Activated effector memory CD4-positive, alpha-beta T cell treated with anti-CD3 and anti-CD28 coated beads, Interleukin-2, amount 50 U/mL, for 16 hours (primary cell): Measurements from ENCODE around the gene ASB4.
"Not testable (repeated sequence)": the region's sequence is repeated elsewhere in the genome, so short reads cannot be mapped to it uniquely, and the experiment has no call there.

Source experiments
- DNase-seq: peaks from one replicate; pipeline ENCODE4 v3.0.0-alpha.2; 2020

The ASB4 gene

GRCh38 chr7:95479992-95480624, 5.6 kb upstream of the ASB4 start:
- no peak for DNase-seq

GRCh38 chr7:95481271-95482165, 4.2 kb upstream of the ASB4 start:
- no peak for DNase-seq

- DNase-seq: no peak
Observed at GRCh38 chr7:95482424-95482823, 3.3 kb upstream of the ASB4 start.

- DNase-seq: no peak
Observed at GRCh38 chr7:95490231-95490762, 4.6 kb downstream of the ASB4 start.

GRCh38 chr7:95491201-95491600, 5.5 kb downstream of the ASB4 start:
- DNase-seq: no peak

GRCh38 chr7:95491634-95492314, 6.0 kb downstream of the ASB4 start:
- DNase-seq: no peak

GRCh38 chr7:95493247-95493646, 7.5 kb downstream of the ASB4 start:
- DNase-seq: no peak

GRCh38 chr7:95493844-95494243, 8.1 kb downstream of the ASB4 start:
- no peak for DNase-seq

GRCh38 chr7:95501261-95501832, 15.6 kb downstream of the ASB4 start:
- DNase-seq: no peak

- DNase-seq: no peak
Observed at GRCh38 chr7:95502403-95502802, 16.7 kb downstream of the ASB4 start.

- no peak for DNase-seq
Observed at GRCh38 chr7:95503271-95504131, 17.8 kb downstream of the ASB4 start.

GRCh38 chr7:95504132-95504588, 18.4 kb downstream of the ASB4 start:
- DNase-seq: not testable (repeated sequence)

GRCh38 chr7:95508780-95509179, 23.0 kb downstream of the ASB4 start:
- DNase-seq: no peak

- DNase-seq: no peak
Observed at GRCh38 chr7:95509199-95509598, 23.5 kb downstream of the ASB4 start.

GRCh38 chr7:95511716-95512260, 26.0 kb downstream of the ASB4 start:
- DNase-seq: peak; percentile 75

- no peak for DNase-seq
Observed at GRCh38 chr7:95517458-95517857, 31.7 kb downstream of the ASB4 start.

GRCh38 chr7:95517870-95518269, 32.1 kb downstream of the ASB4 start:
- DNase-seq: no peak

- no peak for DNase-seq
Observed at GRCh38 chr7:95520136-95520535, 34.4 kb downstream of the ASB4 start.

GRCh38 chr7:95525503-95525902, 39.8 kb downstream of the ASB4 start:
- DNase-seq: no peak

GRCh38 chr7:95526128-95526738, 40.5 kb downstream of the ASB4 start:
- no peak for DNase-seq
